GM21515 (cell line): Measurements from ENCODE around the gene PCK1.

Experiments
- ATAC-seq: cut with Tn5 transposase; IDR thresholded peaks from one replicate; pipeline ENCODE4 v1.9.1; 2021; ENCODE audit not compliant: unreplicated experiment

The PCK1 gene

DNA sequence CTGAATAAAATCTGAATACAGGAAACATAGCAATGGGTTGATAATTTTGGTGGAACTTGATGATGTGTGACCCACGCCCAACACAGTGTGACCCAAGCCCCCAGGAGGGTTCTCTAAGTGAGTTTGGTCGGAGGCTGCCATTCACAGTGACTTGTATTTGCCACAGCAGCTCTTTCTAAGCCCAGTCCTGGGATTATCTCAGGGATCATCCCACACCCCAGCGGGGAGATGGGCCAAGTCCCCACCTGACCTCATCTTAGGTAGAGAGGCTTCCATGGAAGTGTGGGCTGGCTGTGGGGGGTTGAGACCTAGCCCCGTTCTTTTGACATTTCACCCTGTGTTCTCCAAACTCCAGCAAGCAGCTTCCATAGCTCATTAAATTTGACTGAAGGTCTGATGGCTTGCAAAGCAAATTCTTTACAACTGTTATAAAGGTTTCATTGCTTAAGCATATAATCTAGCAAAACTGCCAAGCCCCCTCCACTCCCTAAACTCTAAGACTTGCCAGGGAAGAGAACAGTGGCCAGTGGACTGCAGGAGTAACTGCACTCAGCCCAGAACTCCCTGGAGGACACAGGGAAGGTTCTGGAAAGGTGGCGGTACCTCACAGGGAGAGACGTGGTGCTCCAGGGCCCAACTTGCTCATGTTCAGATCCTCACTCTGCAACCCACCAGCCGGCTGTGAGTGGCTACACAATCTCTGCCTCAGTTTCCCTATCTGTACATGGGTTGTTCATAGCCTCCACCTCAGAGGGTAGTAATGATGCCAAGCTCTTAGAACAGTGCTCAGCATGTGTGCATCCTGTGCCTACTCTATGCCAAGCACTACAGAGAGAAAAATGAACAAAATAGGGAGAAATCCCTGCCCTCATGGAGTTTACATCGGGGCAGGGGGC lies 1.0 kb upstream of the PCK1 start:
- ATAC-seq = no peak

GRCh38 chr20:57561356-57562279 lies 708 bp downstream of the PCK1 start:
- ATAC-seq = no peak

DNA sequence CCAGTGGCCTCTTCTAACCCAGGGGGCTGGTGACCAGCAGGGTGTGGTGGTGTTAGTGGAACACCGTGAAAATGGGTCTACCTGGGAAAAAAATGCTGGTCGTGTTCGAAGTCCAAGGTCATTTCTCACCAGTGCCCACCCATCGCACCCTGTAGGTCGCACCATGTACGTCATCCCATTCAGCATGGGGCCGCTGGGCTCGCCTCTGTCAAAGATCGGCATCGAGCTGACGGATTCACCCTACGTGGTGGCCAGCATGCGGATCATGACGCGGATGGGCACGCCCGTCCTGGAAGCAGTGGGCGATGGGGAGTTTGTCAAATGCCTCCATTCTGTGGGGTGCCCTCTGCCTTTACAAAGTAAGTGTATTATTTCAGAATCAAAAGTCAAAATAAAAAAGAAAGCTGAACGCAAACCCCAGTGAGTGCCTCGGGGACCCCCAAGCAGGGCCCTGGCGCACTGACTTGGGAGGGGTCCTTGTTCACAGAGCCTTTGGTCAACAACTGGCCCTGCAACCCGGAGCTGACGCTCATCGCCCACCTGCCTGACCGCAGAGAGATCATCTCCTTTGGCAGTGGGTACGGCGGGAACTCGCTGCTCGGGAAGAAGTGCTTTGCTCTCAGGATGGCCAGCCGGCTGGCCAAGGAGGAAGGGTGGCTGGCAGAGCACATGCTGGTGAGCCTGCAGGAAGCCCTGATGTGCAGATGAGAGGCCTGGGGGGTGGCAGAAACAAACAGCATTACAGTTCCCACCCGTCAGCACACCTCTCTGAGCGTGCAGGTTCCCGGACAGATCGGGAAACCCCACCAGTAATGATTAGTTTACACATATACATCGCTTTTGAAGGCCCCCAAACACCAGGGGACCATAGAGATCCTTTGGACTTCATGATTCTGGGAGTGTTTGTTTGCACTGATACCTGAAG lies 1.9 kb downstream of the PCK1 start:
- ATAC-seq = no peak

- ATAC-seq = no peak
Observed at GRCh38 chr20:57563522-57563921, 2.6 kb downstream of the PCK1 start.

DNA sequence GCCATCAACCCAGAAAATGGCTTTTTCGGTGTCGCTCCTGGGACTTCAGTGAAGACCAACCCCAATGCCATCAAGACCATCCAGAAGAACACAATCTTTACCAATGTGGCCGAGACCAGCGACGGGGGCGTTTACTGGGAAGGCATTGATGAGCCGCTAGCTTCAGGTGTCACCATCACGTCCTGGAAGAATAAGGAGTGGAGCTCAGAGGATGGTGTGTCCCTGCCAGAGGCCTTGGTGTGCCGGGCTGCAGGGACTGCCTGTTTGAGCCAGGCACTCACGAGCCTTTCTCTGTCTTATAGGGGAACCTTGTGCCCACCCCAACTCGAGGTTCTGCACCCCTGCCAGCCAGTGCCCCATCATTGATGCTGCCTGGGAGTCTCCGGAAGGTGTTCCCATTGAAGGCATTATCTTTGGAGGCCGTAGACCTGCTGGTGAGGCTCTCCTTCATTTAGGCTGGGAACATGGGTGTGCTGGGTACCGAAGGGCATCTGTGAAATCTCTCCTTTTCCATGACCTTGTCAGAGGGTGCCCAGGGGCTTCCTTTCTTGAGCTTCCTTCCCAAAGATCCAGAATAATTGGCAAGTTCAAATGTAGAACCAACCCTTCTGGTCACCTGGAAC lies 3.4 kb downstream of the PCK1 start:
- no peak for ATAC-seq

GRCh38 chr20:57564951-57565642 lies 4.2 kb downstream of the PCK1 start:
- no peak for ATAC-seq

- no peak for ATAC-seq
Observed at GRCh38 chr20:57566399-57566798, 5.5 kb downstream of the PCK1 start.

DNA sequence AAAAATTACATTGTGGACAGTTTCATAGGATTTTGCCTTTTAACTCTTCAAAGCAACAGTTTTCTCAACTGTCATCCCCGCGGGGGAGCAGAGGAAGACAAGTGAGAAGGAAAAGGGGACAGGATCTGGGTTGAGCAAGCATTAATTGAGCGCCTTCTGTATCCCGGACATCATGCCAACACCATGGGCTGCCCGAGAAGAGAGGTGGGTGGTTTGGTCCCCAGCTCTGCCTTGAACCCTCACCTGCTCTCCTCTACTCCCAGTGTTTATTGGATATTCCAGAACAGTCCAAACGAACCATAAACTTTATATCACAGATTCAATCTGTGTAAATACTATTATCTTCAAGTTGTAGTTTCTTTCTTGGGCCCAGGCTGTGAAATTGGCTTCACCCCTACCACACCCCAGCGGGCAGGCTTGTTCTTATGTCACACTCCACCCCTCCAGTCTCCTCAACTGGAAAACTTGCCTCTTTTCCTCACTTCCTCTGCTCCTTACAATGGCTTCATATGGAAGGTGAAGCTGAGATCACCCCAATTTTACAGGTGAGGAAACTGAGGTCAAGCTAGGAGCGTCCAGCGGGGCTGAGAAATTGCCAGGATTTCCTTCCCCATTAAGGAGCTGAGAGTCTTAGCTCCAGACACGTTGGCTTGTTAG lies 6.0 kb downstream of the PCK1 start:
- no peak for ATAC-seq

- no peak for ATAC-seq
Observed at GRCh38 chr20:57567471-57568079, 6.7 kb downstream of the PCK1 start.

- no peak for ATAC-seq
Observed at GRCh38 chr20:57568088-57568896, 7.4 kb downstream of the PCK1 start.

DNA sequence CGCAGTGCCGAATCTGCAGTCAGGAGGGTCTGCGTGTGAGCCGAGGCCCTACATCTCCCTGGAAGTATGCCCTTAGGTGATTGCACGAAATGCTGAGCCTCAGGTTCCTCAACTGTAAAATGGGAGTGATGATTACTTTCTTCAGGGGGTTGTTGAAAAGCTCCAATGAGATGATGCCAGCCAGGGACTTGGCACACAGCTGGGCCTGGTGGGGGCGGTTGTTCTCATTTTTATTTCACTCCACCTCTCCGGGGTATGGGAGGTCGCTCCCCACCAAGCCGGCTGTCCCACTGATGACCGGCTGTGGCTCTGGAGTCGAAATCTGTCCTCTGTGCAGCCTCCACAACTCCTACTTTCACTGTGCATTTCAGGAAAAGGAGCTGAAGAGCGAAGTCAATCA lies 8.1 kb downstream of the PCK1 start:
- ATAC-seq = no peak

DNA sequence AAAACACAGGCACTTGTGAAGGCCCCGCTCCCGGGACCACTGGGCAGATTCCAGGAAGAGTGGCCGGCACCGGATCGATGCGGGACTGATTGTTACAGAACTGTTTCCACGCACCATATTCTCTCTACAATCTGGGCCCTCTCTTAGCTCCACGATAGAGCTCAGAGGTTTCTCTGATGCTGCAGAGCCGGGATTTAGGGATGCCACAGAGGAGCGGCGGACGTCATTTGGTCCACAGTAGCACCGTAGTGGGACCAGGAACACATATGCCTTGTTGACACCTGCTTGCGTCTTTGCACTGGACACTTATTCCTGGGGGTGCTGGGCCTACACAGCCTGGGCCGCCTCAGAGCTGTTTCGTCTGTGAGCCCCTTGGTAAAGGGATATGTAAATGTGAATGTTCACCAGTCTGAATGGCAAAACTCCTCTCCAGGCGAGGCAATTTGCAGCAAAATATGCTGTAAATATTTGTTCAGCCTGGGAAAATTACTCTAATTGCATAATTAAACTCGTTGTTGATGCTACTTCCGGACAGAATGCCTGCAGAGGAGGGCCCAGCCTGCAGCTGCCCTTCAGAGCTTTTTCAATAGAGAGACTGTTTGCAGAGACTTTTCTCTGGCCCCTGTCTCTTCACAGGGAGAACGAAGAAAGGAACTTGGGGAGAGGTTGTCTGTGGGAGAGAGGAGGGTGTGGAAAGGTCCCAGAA lies 9.4 kb downstream of the PCK1 start:
- ATAC-seq = no peak

DNA sequence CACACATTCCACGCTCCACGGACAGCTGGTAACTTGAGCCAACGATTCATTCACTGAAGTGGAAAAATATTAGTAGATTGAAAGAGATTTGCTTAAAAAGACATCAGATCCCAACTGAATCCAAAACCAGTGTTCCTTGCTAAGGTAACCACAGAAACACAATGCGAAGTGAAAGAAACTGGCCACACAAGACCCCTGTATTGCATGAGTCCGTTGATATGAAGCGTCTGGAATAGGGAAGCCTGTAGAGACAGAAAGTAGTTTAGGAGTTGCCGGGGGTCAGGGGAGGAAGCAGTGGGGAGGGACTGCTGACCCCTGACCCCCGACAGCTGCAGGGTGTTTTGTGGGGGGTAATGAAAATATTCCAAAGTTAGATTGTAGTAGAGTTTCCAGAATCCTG lies 10.0 kb downstream of the PCK1 start:
- ATAC-seq = no peak

- ATAC-seq = no peak
Observed at GRCh38 chr20:57571782-57572416, 11.0 kb downstream of the PCK1 start.

DNA sequence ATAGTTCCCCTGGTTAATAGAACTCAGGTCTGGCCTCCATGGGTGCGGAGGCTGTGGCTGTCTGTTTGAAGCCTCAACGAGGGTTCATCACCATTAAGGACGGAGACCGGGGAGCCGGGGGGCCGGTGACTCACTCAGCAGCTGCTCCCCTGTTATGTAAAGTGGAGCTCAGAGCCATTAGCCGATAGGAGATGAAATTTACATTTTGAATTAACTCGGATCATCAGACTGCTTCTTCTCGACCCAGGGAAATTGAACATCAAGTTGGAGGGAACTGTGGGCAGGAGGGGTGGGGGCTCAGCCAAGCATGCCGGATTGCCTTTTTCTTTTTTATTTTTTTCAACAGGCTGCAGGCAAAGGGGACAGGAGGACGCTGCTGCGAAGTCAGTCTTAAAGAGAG lies 12.3 kb downstream of the PCK1 start:
- no peak for ATAC-seq

- no peak for ATAC-seq
Observed at GRCh38 chr20:57573894-57574293, 13.0 kb downstream of the PCK1 start.

GRCh38 chr20:57574954-57575353 lies 14.0 kb downstream of the PCK1 start:
- no peak for ATAC-seq
